GM12864 (cell line): Measurements from ENCODE around the gene CACNA1D.
A peak's percentile ranks its signal among the peaks of the same experiment; 100 is the strongest.

Experiments
- DNase-seq: peaks from one replicate; pipeline ENCODE4 v3.0.0-alpha.2; 2011; ENCODE audit warnings: low read depth
- H3K4me3 ChIP-seq: 2 replicates; pipeline ENCODE4 v1.5.1; 2011; ENCODE audit warnings: mild to moderate bottlenecking, low read depth, low read length, control low read depth
- CTCF ChIP-seq: IDR thresholded peaks from 2 replicates; pipeline ENCODE4 v1.5.1; 2011; ENCODE audit warnings: low read depth, mild to moderate bottlenecking, moderate library complexity, low read length, control low read depth, inconsistent platforms; ENCODE audit errors: missing control alignments

Gene CACNA1D

DNA sequence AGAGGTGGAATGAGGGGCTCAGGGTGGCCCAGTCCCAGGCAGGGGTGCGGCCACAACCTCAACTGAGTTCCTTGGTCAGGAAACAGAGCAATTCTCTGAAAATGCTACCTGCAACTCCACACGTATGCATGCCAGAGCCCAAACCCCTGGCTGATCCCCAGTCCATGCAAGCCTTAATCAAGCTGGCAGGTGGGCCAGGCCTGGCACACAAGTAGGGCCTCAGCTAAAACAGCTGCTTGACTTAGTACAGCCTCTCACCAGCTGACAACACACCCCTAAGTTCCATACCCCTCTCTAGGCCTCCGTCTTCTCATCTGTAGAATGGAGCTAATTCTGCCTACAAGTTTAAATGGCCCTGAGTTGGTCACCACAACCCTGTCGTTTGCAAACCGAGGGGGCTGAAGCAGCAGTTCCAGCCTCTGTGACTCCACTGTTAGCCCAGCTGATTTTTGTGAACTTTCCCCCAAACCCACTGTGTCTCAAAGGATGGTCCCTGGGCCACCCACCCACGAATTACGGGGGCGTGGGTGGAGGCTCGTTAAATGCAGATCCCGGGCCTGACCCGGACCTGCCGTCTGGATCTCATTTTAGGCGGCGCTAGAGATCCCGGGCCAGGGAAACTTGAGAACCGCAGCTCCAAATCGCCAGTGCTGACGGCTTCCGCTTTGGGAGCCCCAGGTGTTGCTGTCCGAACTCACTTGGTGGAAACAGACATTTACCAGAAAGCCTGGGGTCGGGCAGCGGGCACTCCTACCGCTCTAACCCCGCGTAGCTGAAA is 350.9 kb downstream of the CACNA1D start:
- peak overlapping the region; percentile 72 for H3K4me3 ChIP-seq
- no peak for DNase-seq
- peak; percentile 41 for TF ChIP-seq CTCF

GRCh38 chr3:53845881-53846133 is 351.4 kb downstream of the CACNA1D start:
- no peak for TF ChIP-seq CTCF
- peak overlapping the region; percentile 72 for H3K4me3 ChIP-seq

GRCh38 chr3:53846134-53846850 is 351.9 kb downstream of the CACNA1D start, which contains the start of the genes CHDH and IL17RB:
Gene CHDH (minus strand): TSS chr3:53846419. CDS start chr3:53824008, 22,411 bp downstream.
Gene IL17RB (plus strand): TSS chr3:53846568. CDS start chr3:53846589, 21 bp downstream.
- TF ChIP-seq CTCF: peak; percentile 3
- no peak for DNase-seq
- peak within 1 kb of the TSS; percentile 72 for H3K4me3 ChIP-seq

More at GRCh38 chr3:53845881-53846133, 351.4 kb downstream of the CACNA1D start:
- DNase-seq: no peak

- peak overlapping the region; percentile 72; the same call in 1 of the 2 replicates for H3K4me3 ChIP-seq
- DNase-seq: no peak
- no peak for TF ChIP-seq CTCF
Measured at GRCh38 chr3:53846851-53847155, 352.4 kb downstream of the CACNA1D start.

- no peak for DNase-seq
- no peak for TF ChIP-seq CTCF
- H3K4me3 ChIP-seq: no peak overlapping the region
Measured at GRCh38 chr3:53849916-53850315, 355.5 kb downstream of the CACNA1D start.

- DNase-seq: no peak
- H3K4me3 ChIP-seq: no peak overlapping the region
- no peak for TF ChIP-seq CTCF
Measured at GRCh38 chr3:53850895-53851294, 356.5 kb downstream of the CACNA1D start.
